HG02884 (cell line): ENCODE data around the gene NCOR1.

Source experiments
- ATAC-seq: cut with Tn5 transposase; IDR thresholded peaks from one replicate; pipeline ENCODE4 v1.9.1; 2021; ENCODE audit warnings: mild to moderate bottlenecking, moderate library complexity; ENCODE audit not compliant: unreplicated experiment

The NCOR1 gene

GRCh38 chr17:16037636-16038035 lies 177.7 kb downstream of the NCOR1 start:
- ATAC-seq, result no peak

GRCh38 chr17:16036261-16036660 lies 179.1 kb downstream of the NCOR1 start:
- no peak for ATAC-seq

DNA sequence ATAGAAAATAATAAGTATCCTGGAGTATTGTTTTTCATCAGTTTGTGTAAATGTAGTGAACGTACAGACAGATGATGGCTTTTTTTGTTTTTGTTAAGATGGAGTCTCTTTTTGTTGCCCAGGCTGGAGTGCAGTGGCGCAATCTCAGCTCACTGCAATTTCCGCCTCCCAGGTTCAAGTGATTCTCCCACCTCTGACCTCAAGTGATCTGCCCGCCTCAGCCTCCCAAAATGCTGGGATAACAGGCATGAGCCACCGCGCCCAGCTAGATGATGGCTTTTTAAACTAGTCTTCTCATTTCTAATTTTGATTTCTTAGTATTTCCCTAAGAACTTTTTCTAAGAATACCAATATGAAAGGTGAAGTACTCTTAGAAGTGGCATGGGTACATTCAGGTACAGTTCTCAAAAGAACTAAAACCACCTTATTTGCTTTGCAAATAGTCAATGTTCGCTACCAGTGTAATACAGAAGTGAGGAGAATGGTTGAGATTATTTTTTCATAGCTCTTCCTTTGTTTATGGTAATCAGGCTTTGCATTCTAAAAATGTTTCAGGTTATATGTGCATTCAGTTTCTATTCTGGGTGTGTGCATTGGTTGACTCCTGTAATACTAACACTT lies 181.5 kb downstream of the NCOR1 start:
- no peak for ATAC-seq

- ATAC-seq, result peak; percentile 98
Observed at GRCh38 chr17:16027708-16028584, 187.4 kb downstream of the NCOR1 start.

GRCh38 chr17:16026895-16027294 lies 188.4 kb downstream of the NCOR1 start:
- no peak for ATAC-seq

DNA sequence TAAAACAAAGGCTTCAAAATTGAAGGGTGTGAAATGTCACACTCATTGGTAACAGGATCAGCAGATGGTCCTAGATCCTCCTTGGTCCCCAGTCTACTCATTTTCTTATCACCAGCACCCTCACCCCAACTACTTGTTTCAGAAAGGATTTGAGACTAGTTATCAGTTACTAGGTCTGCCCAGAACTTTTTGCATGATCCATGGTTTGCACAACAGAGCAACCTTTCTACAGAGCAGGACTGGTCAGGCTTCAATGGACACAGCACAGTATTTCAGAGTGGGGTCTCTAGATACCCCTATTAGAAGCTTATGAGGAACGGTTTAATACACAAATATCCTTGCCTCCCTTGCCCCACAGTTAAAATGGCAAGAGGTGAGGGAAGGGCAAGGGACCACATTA lies 190.1 kb downstream of the NCOR1 start:
- no peak for ATAC-seq

GRCh38 chr17:16023881-16024280 lies 191.5 kb downstream of the NCOR1 start:
- no peak for ATAC-seq

DNA sequence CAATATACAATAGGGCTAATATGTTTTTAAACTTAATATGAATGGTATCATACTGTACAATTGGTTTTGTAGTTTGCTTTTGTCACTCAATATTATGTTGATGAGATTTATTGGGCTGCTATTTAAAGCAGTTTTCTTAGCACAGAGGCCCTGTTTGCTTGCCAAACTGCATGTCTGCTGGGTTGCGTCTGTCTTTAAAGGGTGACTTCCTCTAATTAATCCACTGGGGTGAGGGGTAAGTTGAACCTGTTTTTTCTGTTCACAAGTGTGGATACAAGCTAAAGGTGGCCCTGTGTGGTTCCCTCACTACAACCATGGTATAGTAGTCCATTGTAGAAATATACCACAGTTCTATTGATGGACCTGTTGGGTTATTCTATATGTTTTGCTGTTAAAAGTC lies 196.0 kb downstream of the NCOR1 start:
- ATAC-seq, result no peak

DNA sequence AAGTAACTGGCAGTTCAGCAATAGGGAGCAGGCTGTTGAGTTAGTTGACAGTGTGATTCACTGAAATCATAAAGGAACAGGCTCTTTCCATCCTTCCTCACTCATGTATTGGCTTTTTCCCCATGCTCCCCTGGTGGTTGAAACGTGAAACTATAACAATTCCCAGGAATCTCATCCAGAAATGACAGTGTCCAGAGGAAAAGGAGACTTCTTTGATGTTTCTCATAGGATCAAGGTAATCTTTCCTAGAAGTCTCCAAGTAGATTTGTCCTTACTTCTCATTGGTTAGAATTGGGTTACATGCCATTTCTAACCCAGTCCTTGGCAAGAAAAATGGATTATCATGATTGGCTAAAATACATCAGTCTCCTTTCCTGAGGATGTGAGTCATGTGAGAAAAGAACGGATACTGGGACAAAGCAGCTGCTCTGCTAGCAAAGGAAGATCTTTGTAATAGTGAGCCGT lies 201.4 kb downstream of the NCOR1 start:
- ATAC-seq, result no peak

GRCh38 chr17:16007439-16007838 lies 207.9 kb downstream of the NCOR1 start:
- no peak for ATAC-seq

- ATAC-seq, result no peak
Observed at GRCh38 chr17:16005636-16006035, 209.7 kb downstream of the NCOR1 start.

DNA sequence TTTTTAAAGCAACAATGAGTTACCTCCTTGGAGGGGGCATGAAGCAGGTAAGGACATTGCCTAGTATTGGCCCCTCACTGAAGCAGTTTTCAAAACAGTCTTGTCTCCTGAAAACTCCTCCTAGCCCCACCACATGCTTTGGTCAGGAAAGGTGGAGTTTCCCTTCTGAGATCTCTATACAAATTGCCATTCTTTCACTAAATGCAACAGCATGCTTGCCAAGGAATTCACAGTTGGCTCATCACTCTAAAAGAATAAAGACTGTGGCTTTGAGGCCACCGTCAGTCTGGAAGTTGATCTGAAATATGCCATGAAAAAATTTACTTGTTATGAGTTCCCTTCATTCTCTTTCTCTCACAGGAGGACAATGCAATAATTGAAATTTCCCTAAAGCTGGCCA lies 211.5 kb downstream of the NCOR1 start:
- no peak for ATAC-seq

- no peak for ATAC-seq
Observed at GRCh38 chr17:16002708-16003260, 212.6 kb downstream of the NCOR1 start.

GRCh38 chr17:16001226-16001897 lies 214.0 kb downstream of the NCOR1 start:
- no peak for ATAC-seq

DNA sequence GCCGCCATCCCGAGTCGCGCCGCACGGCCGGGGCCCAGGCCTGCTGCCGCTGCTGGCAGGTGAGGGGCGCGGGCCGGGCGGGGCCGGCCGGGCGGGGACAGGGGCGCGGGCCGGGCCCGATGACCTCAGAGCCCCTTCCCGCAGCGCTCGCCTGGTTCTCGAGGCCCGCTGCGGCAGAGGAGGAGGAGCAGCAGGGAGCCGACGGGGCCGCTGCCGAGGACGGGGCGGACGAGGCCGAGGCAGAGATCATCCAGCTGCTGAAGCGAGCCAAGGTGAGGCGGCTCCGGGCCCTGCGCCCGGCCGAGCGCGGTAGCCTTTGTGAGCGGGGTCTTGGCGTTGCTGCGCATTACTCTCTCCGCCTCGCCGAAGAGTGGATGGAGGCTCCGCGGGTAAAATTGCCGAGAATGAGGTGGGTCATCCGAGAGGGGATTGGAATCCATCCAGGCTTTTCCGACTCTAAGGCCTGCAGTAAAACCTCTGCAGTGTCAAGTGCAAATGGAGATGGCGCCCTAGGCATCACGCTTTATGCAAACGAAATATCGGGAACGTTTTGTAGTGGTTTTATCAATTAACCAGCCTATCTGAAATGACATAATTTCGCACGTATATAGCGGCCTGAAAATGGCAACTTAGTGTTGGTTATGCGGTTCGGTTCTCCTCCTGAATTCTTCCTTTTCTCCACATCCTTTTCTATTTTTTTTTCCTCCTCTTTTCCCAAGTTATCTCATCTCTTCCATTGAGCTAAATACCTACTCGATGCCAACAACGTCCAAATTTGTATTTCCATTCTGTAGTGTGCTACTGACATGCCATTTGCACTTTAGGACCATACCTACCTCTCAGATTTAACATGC lies 215.1 kb downstream of the NCOR1 start:
- ATAC-seq, result peak; percentile 29

- peak; percentile 92 for ATAC-seq
Observed at GRCh38 chr17:15999141-15999973, 216.0 kb downstream of the NCOR1 start, which contains the start of the genes TTC19 and ZSWIM7. Gene TTC19 (plus strand): TSS chr17:15999824. CDS start chr17:15999849, 25 bp downstream. Gene ZSWIM7 (minus strand): TSS chr17:15999704. CDS start chr17:15999594, 110 bp downstream.

DNA sequence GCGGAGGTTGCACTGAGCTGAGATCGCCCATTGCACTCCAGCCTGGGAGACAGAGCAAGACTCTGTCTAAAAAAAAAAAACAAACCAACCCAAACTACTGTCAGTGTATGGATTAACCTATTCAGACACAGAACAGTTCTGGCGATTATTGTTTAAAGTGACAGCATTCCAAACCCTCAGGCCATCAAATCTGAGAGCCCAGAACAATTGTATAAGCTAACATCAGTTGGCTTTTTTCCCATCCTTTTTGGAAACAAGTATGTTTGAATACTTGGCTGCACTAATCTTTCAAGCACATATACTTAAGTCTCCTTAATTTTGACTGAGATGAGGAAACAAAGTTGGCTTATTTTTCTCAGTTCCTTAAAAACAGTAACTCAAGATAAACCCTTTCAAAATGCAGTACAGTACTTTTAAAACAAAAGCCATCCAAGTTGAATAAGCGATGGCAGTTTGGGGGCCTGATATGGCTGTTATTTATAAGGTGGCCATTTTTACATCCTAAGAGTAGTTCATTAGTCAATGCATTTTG lies 217.2 kb downstream of the NCOR1 start:
- ATAC-seq, result no peak

DNA sequence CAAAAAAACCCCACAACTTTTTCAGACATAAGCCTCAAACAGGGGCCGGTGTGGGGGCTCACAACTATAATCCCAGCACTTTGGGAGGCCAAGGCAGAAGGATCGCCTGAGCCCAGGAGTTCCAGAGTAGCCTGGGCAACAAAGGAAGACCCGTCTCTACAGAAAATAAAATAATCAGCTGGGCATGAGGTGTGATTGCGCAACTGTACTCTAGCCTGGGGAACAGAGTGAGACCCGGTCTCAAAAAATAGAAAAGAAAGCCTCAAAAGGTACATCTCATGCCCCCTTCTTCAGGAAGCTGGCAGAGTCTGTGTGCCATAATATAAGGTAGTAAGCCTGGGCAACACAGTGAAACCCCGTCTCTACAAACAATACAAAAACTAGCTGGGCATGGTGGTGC lies 219.0 kb downstream of the NCOR1 start:
- ATAC-seq, result no peak
